ENCODE measurements around the gene MMP10. TPM values are rescaled to one million over a fixed set of nuclear protein-coding genes. Genes with fewer than 3 reads are reported as not detected.

The MMP10 gene
- total RNA-seq, 2 experiments from 2014 or later: not detected

DNA sequence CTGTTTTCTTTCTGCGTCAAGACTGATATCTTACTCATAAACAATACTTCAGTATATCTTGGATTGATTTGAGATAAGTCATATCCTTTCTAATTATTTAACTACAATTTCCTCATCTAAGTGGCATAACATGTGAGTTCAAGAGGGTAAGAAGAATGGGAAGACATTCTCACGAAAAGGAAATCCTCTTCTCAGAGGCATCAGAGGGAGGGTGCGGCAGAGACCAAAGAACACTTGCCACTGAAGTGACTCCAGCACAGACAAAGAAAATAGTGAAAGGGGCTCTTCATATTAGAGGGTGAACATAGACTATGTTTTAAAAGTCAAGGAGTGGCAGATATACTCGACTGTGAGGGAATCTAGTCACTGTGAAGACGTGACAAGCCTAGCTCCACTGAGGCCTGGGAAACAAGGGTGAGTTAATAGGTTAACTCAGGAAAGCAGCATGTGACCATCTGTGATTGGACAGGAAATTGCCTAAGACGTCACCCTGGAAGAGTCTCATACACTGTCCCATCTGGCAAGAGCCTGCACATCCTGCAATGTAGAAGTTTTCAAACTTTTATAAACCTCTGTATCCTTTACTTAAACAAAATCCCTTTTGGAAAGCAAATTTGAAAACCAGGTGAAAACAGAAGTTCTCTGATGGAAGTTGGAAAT, 19.4 kb upstream of the MMP10 start:
- Histone ChIP-seq H3K9me3 (ENCODE audit: low read length) (no peaks in the 10 kb centered on the region), H4K20me1 (ENCODE audit: insufficient read depth, low read length) (no peaks in the 10 kb centered on the region), H3K4me3 (ENCODE audit: low read depth, low read length, poor library complexity, severe bottlenecking) (no peak overlapping the region), H3K27ac (ENCODE audit: low read depth, low read length, poor library complexity, severe bottlenecking) (no peak overlapping the region), H3K79me2 (ENCODE audit: insufficient read depth, low read depth, low read length) (no peaks in the 10 kb centered on the region), H2AFZ (ENCODE audit: low read length) (no peak overlapping the region), H3K36me3 (ENCODE audit: insufficient read depth, low read length) (no peaks in the 10 kb centered on the region), H3K9me2 (ENCODE audit: insufficient read depth, low read length) (no peaks in the 10 kb centered on the region), H3K4me1 (ENCODE audit: insufficient read depth, low read length, poor library complexity, severe bottlenecking) (no peaks in the 10 kb centered on the region), H3K4me2 (ENCODE audit: low read length) (no peak overlapping the region)
- no peak for DNase-seq (ENCODE audit: low spot score)
- ChIA-PET POLR2A (interaction anchor here (0.6 kb wide), 1 partner anchor 12 kb away, joined by 3 read pairs; no protein-coding TSS in a partner anchor), CTCF (ENCODE audit: unreplicated experiment) (no interaction called here)
- intact Hi-C loops (cut with micrococcal nuclease; ENCODE audit: unreplicated experiment): no loop called here
- BruUV-seq (replicated peaks): no TSS peak
- TF ChIP-seq, protein P1, sequence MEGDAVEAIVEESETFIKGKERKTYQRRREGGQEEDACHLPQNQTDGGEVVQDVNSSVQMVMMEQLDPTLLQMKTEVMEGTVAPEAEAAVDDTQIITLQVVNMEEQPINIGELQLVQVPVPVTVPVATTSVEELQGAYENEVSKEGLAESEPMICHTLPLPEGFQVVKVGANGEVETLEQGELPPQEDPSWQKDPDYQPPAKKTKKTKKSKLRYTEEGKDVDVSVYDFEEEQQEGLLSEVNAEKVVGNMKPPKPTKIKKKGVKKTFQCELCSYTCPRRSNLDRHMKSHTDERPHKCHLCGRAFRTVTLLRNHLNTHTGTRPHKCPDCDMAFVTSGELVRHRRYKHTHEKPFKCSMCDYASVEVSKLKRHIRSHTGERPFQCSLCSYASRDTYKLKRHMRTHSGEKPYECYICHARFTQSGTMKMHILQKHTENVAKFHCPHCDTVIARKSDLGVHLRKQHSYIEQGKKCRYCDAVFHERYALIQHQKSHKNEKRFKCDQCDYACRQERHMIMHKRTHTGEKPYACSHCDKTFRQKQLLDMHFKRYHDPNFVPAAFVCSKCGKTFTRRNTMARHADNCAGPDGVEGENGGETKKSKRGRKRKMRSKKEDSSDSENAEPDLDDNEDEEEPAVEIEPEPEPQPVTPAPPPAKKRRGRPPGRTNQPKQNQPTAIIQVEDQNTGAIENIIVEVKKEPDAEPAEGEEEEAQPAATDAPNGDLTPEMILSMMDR (conservative IDR thresholded peaks at IDR 0.05; ENCODE audit: low read length): no peak
- TF ChIP-seq EZH2phosphoT487 (IDR thresholded peaks at IDR 0.05; ENCODE audit: borderline replicate concordance, low read depth, low read length): no peak

DNA sequence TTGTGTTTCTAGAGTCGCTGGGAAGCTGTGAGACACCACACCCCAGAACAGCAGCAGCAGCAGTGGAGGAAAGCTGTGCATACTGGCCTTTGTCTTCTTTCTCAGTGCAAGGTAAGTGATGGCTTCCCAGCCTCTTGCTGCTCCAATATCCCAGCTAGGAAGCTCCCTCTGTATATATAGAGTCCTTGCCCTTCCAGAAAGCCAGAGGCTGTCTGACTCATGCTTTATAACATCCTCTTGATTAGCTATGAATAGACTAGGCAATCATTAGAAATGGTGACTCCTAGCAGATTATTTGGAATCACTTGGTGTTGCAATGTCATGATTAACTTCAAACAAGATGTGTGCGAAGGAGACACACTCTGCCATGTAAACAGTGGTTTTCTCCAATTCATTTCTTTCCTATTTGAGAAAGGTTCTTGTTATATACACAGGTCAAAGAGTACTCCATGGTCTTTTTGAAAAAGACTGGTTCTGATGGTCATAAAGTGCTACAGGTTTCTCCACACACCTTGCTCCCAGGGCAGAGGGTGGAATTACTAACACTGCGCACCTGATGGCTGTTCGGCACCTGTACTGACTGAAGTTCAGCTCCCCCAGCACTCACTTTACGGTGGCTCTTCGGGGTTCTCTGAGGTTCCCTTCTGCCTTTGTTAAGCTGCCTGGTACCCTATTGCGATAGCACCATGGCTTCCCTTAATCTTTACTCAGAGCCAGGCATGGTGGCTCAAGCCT, 17.8 kb upstream of the MMP10 start, which contains the start of gene MMP1:
TSS of gene MMP1 (minus strand) at position 149 of the 735 bp plus-strand sequence. CDS start at position 81, 68 bp downstream.
- H3K9me2 ChIP-seq (ENCODE audit: insufficient read depth, low read length): no peaks in the 10 kb centered on the region
- intact Hi-C loops (cut with micrococcal nuclease; ENCODE audit: unreplicated experiment): no loop called here
- no peaks in the 10 kb centered on the region for H3K4me1 ChIP-seq (ENCODE audit: insufficient read depth, low read length, poor library complexity, severe bottlenecking)
- no peak within 1 kb of the TSS for H2AFZ ChIP-seq (ENCODE audit: low read length)
- no peaks in the 10 kb centered on the region for H3K36me3 ChIP-seq (ENCODE audit: insufficient read depth, low read length)
- no peak within 1 kb of the TSS for H3K4me2 ChIP-seq (ENCODE audit: low read length)
- ChIA-PET CTCF (ENCODE audit: unreplicated experiment) (no interaction called here), POLR2A (no interaction called here)
- TF ChIP-seq EZH2phosphoT487 (IDR thresholded peaks at IDR 0.05; ENCODE audit: borderline replicate concordance, low read depth, low read length): no peak
- TF ChIP-seq, protein P1 (conservative IDR thresholded peaks at IDR 0.05; ENCODE audit: low read length): no peak
- no peak within 1 kb of the TSS for H3K27ac ChIP-seq (ENCODE audit: low read depth, low read length, poor library complexity, severe bottlenecking)
- DNase-seq (ENCODE audit: low spot score): no peak
- H3K9me3 ChIP-seq (ENCODE audit: low read length): no peaks in the 10 kb centered on the region
- no peaks in the 10 kb centered on the region for H3K79me2 ChIP-seq (ENCODE audit: insufficient read depth, low read depth, low read length)
- H4K20me1 ChIP-seq (ENCODE audit: insufficient read depth, low read length): no peaks in the 10 kb centered on the region
- no peak within 1 kb of the TSS for H3K4me3 ChIP-seq (ENCODE audit: low read depth, low read length, poor library complexity, severe bottlenecking)
- no TSS peak for BruUV-seq (replicated peaks)

DNA sequence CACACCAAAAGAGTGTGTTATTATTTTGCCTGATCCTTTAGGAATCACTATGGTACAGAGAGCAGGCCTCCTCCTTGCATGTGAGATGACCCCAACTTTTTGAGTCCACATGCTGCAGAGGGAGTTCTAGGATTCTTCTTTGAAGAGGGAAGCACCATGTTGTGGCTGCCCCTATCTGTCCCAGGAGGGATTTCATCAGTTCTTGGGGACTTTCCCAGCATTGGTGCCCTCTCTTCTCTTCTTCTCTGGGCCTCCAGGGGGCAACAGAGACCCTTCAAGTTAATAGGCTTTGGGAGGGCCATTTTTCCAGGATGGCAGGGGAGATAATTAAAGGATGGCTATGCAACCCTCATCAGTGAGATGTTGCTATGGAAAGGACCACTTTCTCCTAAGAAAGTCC, 14.0 kb upstream of the MMP10 start:
- Histone ChIP-seq H3K4me1 (ENCODE audit: insufficient read depth, low read length, poor library complexity, severe bottlenecking) (no peaks in the 10 kb centered on the region), H3K36me3 (ENCODE audit: insufficient read depth, low read length) (no peaks in the 10 kb centered on the region), H3K79me2 (ENCODE audit: insufficient read depth, low read depth, low read length) (no peaks in the 10 kb centered on the region), H3K4me2 (ENCODE audit: low read length) (no peak overlapping the region), H3K9me3 (ENCODE audit: low read length) (no peaks in the 10 kb centered on the region), H3K9me2 (ENCODE audit: insufficient read depth, low read length) (no peaks in the 10 kb centered on the region), H3K4me3 (ENCODE audit: low read depth, low read length, poor library complexity, severe bottlenecking) (no peak overlapping the region), H2AFZ (ENCODE audit: low read length) (no peak overlapping the region), H4K20me1 (ENCODE audit: insufficient read depth, low read length) (no peaks in the 10 kb centered on the region), H3K27ac (ENCODE audit: low read depth, low read length, poor library complexity, severe bottlenecking) (no peak overlapping the region)
- no peak for TF ChIP-seq EZH2phosphoT487 (IDR thresholded peaks at IDR 0.05; ENCODE audit: borderline replicate concordance, low read depth, low read length)
- TF ChIP-seq, protein P1 (conservative IDR thresholded peaks at IDR 0.05; ENCODE audit: low read length): peak; percentile 78
- CTCF ChIA-PET (ENCODE audit: unreplicated experiment): no interaction called here
- no TSS peak for BruUV-seq (replicated peaks)
- POLR2A ChIA-PET: interaction anchor here (0.7 to 1.3 kb wide), 3 partner anchors 9 to 32 kb away, joined by 3 to 6 read pairs (median 3); no protein-coding TSS in a partner anchor
- peak; percentile 44 for DNase-seq (ENCODE audit: low spot score)
- intact Hi-C loops (cut with micrococcal nuclease; ENCODE audit: unreplicated experiment): no loop called here

All from OCI-LY7 (cell line).